Uterus (tissue), 4 donors: ENCODE results near the gene FYN. TPM values are rescaled to one million over a fixed set of nuclear protein-coding genes. Genes with fewer than 3 reads are reported as not detected.
A peak's percentile ranks its signal among the peaks of the same experiment; 100 is the strongest.

ENCODE experiments used
- DNase-seq, 2 donors: peaks; one replicate each; pipeline ENCODE4 v3.0.0-alpha.2; 2019 to 2020
- H3K27ac ChIP-seq, 2 donors: fragments of 200-600 bp; sonication (generic); 1 replicate in 1 of 2; 2 replicates in 1 of 2; pipeline ENCODE4 v1.5.1; 2016 to 2018
- H3K27me3 ChIP-seq, 2 donors: fragments of 200-600 bp; sonication (generic); one replicate each; pipeline ENCODE4 v1.5.1; 2018 to 2019; ENCODE audit warnings: control low read depth in 1 of 2
- H3K36me3 ChIP-seq, 2 donors: fragments of 200-600 bp; sonication (generic); one replicate each; pipeline ENCODE4 v1.5.1; 2019; ENCODE audit warnings: control low read depth in 1 of 2
- H3K4me1 ChIP-seq, 2 donors: fragments of 200-600 bp; sonication (generic); one replicate each; pipeline ENCODE4 v1.5.1; 2018 to 2019; ENCODE audit warnings: control low read depth in 1 of 2
- H3K4me3 ChIP-seq, 2 donors: fragments of 200-600 bp; sonication (generic); 1 replicate in 1 of 2; 2 replicates in 1 of 2; pipeline ENCODE4 v1.5.1; 2018 to 2019; ENCODE audit warnings: mild to moderate bottlenecking in 1 of 2
- H3K9me3 ChIP-seq, 2 donors: fragments of 200-600 bp; sonication (generic); one replicate each; pipeline ENCODE4 v1.5.1; 2019; ENCODE audit warnings: control low read depth in 1 of 2
- CTCF ChIP-seq, 4 experiments: fragments of 200-600 bp in 2 of 4; fragments of 450-650 bp in 2 of 4; sonication (generic) in 2 of 4; IDR thresholded peaks; one replicate each; pipeline ENCODE4 v1.5.1; 2016 to 2019; ENCODE audit warnings: antibody characterized with exemption in 4 of 4, mild to moderate bottlenecking in 2 of 4, moderate library complexity in 1 of 4
- POLR2A ChIP-seq, 2 donors: fragments of 450-650 bp; IDR thresholded peaks; one replicate each; pipeline ENCODE4 v1.6.1; 2016; ENCODE audit warnings: antibody characterized with exemption in 2 of 2, mild to moderate bottlenecking in 1 of 2, moderate library complexity in 1 of 2
- intact Hi-C: fragments of 100-400 bp; cut with DNase I; formaldehyde crosslinking; loops from one replicate; pipeline ENCODE4 v1.15.1; 2023; ENCODE audit warnings: low total_unique reads
- total RNA-seq, 4 donors: library from RNA; depleted of rRNA in 3 of 4; stranded (reverse); fragments of >200 nt in 3 of 4; gene quantifications; one replicate each; pipeline versions ENCODE4 v1.1.0 to v1.2.4, GENCODE V29; 2014 to 2023
- donor health status: DM: yes; HTN: yes; CAD: no.

Gene FYN
- total RNA-seq, 4 donors from 2014 or later: 50.7 to 208 (median 135) TPM

- no peaks in the 10 kb centered on the region for H3K27me3 ChIP-seq
- TF ChIP-seq POLR2A (IDR thresholded peaks at IDR 0.05) (no peak), CTCF (IDR thresholded peaks at IDR 0.05) (no peak)
- H3K36me3 ChIP-seq: no peaks in the 10 kb centered on the region
- no peak for DNase-seq
- no peak overlapping the region for H3K27ac ChIP-seq
- H3K4me3 ChIP-seq: no peak overlapping the region
- H3K4me1 ChIP-seq: peaks cover 0 to 2% of the 10 kb centered on the region in 2 donors
- intact Hi-C loops: no loop called here
- H3K9me3 ChIP-seq: no peaks in the 10 kb centered on the region
Measured at GRCh38 chr6:111808493-111808892, 64.8 kb downstream of the FYN start.

- Histone ChIP-seq H3K9me3 (no peaks in the 10 kb centered on the region), H3K4me1 (peaks cover 0 to 2% of the 10 kb centered on the region in 2 donors), H3K4me3 (no peak overlapping the region), H3K27ac (no peak overlapping the region), H3K36me3 (no peaks in the 10 kb centered on the region), H3K27me3 (no peaks in the 10 kb centered on the region)
- TF ChIP-seq CTCF (IDR thresholded peaks at IDR 0.05) (no peak), POLR2A (IDR thresholded peaks at IDR 0.05) (no peak)
- intact Hi-C loops: no loop called here
- DNase-seq: no peak
Measured at GRCh38 chr6:111806561-111807497, 66.4 kb downstream of the FYN start.

GRCh38 chr6:111806165-111806547 lies 67.1 kb downstream of the FYN start:
- no peak for DNase-seq
- Histone ChIP-seq H3K4me3 (no peak overlapping the region), H3K27me3 (no peaks in the 10 kb centered on the region), H3K9me3 (no peaks in the 10 kb centered on the region), H3K36me3 (no peaks in the 10 kb centered on the region), H3K27ac (no peak overlapping the region), H3K4me1 (peaks cover 0 to 2% of the 10 kb centered on the region in 2 donors)
- no peak for TF ChIP-seq CTCF (IDR thresholded peaks at IDR 0.05)
- TF ChIP-seq POLR2A (IDR thresholded peaks at IDR 0.05): no peak
- intact Hi-C loops: no loop called here

- intact Hi-C loops: no loop called here
- H3K9me3 ChIP-seq: no peaks in the 10 kb centered on the region
- no peaks in the 10 kb centered on the region for H3K36me3 ChIP-seq
- peaks cover 0 to 2% of the 10 kb centered on the region in 2 donors for H3K4me1 ChIP-seq
- DNase-seq: no peak
- H3K27ac ChIP-seq: peak overlapping the region in 1 of 2 donors; percentile 55
- TF ChIP-seq CTCF (IDR thresholded peaks at IDR 0.05) (no peak), POLR2A (IDR thresholded peaks at IDR 0.05) (no peak)
- no peak overlapping the region for H3K4me3 ChIP-seq
- no peaks in the 10 kb centered on the region for H3K27me3 ChIP-seq
Measured at GRCh38 chr6:111805511-111806164, 67.6 kb downstream of the FYN start.
